GM19324 (cell line): ENCODE data around the gene GALNT9.

Experiments
- ATAC-seq: cut with Tn5 transposase; IDR thresholded peaks from one replicate; pipeline ENCODE4 v1.9.1; 2021; ENCODE audit warnings: mild to moderate bottlenecking, moderate library complexity; ENCODE audit not compliant: unreplicated experiment, low FRiP score

The GALNT9 gene

DNA sequence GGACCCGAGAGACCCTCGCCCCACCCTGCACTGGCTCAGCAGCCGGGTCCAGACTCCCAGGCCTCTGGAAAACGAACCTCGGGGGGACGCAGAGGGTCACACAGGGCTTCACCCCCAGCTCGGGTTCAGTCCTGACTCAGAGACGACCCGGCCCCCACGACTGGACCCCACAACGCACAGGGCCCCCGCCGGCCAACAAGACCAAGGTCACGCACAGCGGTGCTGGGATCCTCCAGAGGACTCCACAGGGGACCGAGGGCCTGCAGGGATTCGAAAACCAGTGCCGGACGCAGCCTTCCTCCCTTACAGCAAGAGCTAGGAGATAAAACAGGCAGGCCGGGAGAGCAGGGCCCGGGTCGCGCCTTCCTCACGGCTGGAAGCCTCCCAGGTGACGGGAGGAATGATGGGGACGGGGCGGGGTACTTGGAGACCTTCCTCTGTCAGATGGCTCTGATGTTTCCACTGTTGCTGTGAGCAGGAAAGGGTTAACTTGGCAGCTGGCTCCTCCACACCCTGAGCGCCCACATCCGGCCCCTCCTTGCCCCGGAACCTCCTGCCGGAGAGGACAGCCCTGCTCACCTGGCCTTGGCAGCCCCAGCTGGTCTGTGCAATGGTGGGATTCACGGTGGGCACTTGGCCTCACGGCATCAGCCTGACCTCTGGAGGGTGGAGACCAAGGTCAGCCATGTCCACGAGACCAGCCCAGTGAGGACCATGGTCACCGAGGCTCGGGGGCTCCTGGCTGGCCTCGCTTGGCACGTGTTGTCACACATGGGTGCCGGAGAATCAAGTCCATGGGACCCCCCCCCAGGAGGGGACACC, 46.2 kb downstream of the GALNT9 start:
- ATAC-seq: no peak

DNA sequence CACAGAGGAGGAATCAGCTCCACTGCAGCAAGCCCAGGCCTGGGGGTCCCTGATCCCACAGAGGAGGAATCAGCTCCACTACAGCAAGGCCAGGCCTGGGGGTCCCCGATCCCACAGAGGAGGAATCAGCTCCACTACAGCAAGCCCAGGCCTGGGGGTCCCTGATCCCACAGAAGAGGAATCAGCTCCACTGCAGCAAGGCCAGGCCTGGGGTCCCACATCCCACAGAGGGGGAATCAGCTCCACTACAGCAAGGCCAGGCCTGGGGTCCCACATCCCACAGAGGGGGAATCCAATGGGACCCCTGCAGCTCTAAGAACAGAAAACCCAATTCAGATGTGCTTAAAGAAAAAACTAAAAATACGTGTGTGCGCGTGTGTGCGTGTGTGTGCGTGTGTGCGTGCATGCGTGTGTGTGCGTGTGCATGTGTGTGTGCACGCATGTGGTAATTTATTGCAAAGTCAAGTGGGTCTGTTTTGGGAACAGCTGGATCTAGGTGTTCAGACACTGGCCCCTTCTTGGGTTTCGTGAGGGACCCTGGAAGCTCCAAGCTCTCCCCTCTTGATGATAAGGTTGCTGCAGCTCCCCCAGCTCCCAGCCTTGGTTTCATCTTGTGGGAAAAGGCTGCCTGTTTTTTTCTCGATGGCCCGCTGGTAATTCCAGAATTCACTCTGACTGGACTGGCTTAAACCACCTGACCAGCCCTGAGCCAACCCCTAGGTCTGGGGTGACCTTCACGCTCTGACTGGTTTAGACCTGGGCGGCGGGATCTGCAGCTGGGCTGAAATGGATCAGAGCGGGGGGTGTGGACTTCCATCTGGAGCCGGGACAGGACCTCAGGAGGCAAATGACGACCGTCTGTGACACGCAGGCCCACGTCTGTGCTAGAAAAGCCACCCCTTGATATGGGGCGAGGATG, 47.1 kb downstream of the GALNT9 start:
- ATAC-seq: no peak

DNA sequence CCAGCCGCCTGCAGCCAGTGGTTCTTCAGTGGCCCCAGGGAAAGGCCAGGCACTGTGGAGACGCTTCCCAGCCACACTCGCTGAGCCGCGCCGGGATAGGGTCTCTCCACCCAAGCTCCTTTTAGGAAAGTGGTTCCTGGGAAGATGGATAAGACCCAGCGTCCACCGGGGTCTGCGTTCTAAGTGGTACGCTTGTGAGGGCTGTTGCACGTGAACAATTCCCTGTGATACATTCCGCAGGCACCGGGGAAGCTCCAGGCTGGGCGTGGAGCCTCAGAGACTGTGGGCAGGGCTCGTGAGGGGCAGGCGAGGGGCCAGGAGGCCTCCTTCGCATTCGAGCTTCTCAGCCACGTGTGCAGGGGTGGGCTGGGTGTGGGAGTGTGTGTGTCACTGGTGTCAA, 48.4 kb downstream of the GALNT9 start:
- no peak for ATAC-seq

DNA sequence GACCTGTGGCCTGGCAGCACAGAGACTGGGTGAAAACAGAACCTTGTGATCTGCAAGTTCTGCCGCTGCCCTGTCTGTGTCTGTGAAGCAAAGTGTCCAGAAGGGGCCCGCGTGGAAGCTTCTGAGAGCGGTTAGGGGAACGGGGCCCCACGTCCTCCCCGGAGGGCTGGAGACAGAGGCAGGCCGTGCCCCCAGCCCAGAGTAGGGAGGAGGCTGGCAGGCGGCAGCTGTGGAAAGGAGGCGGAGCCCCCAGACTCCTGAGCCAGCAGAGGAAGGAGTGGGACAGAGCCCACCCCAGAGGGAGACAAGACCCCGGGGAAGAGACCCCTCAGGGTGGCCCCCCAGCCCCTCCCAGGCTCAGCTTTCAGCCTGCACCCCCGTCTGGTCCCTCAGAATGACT, 49.0 kb downstream of the GALNT9 start:
- no peak for ATAC-seq

DNA sequence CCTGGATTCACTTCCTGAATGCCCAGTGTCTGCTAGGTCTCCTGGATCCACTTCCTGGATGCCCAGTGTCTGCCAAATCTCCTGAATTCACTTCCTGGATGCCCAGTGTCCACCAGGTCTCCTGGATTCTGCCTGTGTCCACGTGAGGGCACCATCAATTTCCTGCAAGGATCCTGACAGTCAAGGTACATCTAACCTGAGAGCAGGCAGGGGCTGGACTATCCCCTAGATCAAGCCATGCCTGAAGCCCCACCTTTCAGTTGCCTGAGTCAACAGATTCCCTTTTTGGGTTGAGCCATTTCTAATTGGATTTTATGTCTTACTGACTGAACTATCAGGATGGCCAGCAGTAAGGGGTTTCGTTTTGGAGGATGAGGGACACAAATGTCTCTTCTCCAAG, 49.5 kb downstream of the GALNT9 start:
- ATAC-seq: no peak

DNA sequence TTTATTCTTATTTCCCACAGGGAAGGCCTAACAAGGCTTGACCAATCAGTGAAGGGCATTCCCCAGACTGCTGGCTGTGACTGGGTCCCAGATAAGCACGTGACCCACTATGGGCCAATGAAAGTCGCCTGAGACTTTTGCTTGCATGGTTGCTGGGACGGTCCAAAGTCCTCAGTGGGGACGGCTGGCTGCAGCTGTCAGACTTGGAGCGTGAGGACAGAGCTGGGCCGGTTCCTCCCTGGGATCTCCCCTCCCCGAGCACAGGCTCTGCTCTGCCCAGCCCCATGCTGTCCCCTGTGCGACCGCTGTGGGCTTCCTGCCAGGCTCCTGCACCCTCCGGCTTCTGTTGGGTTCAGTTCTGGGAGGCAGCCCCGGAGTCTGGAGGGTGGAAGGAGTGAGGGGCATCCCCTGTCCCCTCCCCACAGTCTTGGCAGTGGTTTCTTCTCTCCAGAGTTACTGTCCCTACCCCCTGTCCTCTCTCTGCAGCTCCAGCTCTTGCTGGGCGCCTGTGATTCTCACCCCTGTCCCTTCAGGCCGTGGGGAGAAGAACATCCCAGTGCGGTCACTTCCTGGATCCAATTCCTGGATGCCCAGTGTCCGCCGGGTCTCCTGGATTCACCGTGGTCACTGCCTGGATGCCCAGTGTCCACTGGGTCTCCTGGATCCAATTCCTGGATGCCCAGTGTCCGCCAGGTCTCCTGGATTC, 50.1 kb downstream of the GALNT9 start:
- no peak for ATAC-seq

DNA sequence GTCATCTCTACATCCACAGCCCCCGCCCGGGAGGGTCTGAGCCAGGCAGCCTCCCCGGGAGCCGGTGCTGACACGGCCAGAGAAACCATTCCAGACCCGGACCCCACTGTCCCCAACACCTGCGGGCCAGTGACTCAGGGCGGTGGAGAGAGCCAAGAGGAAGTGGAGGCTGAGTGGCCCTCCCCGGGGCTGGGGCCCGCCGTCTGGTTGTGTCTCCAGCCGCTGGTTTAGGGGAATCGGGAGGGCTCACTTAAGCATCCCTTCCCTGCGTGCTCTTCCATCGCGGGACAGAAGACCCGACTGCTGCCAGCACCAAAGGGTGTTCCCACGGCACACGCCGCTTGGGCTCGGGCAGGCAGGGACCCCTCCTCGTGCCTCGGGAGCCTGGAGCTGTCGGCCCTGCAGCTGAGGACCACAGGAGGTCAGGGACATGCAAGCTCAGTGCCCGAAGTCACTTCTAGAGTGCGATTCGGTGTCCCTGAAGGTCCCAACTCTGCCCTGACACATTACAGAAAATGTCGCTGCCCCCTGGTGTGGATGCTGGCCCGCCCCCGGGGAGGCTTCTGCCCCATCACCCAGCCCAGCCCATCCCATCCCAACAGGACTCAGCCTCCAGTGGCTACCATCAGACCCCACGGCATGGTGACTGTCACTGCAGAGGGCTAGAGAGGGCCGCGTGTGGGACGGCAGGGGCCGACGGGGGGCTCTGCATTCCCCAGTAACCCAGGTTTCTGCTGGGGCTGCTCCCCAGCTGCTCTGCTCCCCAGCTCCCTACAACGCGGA, 50.8 kb downstream of the GALNT9 start:
- ATAC-seq: no peak

GRCh38 chr12:132277949-132278348, 51.4 kb downstream of the GALNT9 start:
- ATAC-seq: no peak

- ATAC-seq: no peak
These were observed 51.9 kb downstream of the GALNT9 start for GRCh38 chr12:132277374-132277941.

DNA sequence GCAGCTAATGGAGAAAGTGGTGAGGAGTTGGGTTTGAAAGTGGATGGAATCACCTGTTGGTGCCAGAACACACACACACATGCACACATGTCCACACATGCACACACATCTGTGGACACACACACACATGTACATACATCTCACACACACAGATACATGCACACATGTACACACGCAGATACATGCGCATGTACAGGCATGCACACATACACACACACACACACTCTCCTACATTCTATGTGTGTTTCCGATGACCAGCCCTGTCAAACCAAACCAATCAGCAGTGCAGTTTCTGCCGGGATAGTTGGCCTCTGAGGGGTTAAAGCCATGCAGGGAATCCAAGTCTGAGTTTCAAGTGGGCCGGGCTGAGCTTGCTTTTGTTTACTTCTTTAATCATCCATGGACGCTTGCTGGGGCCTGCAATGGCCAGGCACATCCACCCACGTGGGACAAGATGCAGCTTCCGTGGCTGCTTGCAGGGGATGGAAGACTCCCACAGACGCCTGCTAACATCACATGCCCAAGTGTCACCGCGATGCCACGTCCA, 52.5 kb downstream of the GALNT9 start:
- ATAC-seq: no peak

GRCh38 chr12:132276066-132276826, 53.1 kb downstream of the GALNT9 start:
- ATAC-seq: no peak

DNA sequence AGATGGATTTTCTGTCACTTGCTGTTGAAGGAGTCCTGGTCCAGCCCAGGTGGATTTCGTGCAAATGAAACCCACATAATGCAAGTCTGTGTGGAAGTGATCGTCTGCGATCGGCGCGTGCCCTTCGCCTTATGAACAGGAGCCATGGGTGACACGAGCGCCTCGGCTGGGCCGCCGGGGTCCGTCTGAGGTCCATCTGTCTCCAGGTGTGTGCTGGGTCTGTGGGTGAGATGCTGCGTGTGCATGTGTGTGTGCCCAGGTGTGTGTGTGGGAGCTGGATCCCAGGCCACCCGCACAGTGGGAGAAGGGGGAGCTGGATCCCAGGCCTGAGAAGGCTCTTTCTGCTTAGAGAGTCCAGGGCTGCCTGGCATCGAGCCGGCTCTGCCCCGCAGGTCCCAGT, 53.8 kb downstream of the GALNT9 start:
- no peak for ATAC-seq

GRCh38 chr12:132275110-132275531, 54.3 kb downstream of the GALNT9 start:
- ATAC-seq: no peak

DNA sequence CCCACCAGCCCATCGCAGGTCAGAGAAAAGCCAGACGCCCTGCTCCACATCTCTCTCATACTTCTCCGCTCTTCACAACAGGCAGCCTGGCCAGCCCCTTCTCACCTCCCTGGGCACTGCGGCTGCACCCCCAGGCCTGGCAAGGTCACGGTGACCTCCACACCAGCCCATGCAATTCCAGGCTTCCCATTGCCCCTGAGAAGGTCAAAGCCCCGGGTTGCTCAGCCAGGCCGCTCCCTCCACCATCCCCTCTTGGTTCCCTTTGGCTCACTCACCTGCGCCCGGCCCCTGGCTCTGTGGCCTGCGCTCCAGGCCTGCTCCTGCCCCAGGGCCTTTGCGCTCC, 55.4 kb downstream of the GALNT9 start:
- no peak for ATAC-seq

- ATAC-seq: no peak
These were observed 56.7 kb downstream of the GALNT9 start for GRCh38 chr12:132272711-132273110.

DNA sequence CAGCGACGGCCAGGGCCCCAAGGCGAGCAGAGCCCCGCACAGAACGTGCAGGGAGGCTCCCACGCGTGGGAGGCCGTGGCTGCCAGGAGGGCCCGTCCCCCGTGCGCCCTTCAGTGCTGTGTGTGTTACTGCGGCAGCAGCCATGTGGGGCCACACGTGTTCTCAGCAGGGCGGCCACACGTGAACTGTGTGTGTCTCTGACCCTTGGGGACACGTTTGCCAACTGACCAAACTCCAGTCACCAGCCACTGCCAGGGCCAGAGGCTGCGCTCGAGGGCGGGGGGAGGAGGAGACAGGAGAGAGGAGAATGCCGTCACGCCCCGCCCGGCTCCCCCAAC, 57.7 kb downstream of the GALNT9 start:
- ATAC-seq: no peak

DNA sequence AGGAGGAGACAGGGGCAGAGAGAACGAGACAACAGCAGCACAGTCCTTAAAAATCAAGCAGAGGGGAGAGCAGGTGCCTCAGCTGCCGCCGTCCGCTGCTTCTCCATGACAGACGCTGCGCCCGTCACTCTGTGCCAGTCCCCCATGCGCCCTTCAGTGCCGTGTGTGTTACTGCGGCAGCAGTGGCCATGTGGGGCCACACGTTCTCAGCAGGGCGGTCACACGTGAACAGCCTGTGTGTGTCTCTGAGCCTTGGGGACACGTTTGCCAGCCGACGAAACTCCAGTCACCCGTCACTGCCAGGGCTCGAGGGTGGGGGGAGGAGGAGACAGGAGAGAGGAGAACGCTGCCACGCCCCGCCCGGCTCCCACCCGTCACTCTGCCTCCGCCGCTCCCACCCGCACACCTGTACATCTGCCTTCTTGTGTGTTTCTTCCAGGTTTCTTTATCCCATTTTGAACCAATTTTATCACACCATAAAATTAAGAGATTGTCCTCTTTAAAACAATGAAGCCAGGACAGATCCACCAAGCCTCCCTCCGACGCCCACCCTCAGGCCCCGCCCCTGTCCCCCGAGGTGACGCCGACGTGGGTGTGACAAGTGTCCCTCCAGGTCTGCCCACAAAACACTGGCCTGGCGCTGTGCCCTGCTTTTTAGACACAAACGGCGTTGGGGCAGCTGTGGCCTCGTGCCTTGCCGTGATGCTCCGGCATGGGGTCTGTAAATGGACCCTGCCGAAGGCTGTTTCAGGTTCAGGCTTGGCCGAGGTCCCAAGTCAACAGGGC, 58.2 kb downstream of the GALNT9 start:
- ATAC-seq: no peak

- ATAC-seq: no peak
These were observed 58.9 kb downstream of the GALNT9 start for GRCh38 chr12:132270516-132270915.
